Calu3 (cell line): ENCODE results near the gene GRK5. TPM values are rescaled to one million over a fixed set of nuclear protein-coding genes. Genes with fewer than 3 reads are reported as not detected.

Source experiments
- BruUV-seq: library from RNA; stranded (reverse); fragments of 400-500 nt; replicated peaks from 2 replicates; lab custom pipeline; 2021; lab: Mats Ljungman, UMichigan
- CTCF ChIA-PET: fragments of 300-600 bp; sonication (Branson Sonifier 250); formaldehyde crosslinking; loops from one replicate; lab custom pipeline; 2022; ENCODE audit warnings: antibody characterized with exemption; lab: Charles Lee
- DNase-seq: peaks from one replicate; pipeline ENCODE4 v3.0.0; 2022
- H3K27ac Mint-ChIP-seq: one replicate; pipeline ENCODE4 v1.8.0; 2022; ENCODE audit warnings: mixed read lengths; ENCODE audit not compliant: unreplicated experiment
- H3K27me3 Mint-ChIP-seq: one replicate; pipeline ENCODE4 v1.8.0; 2022; ENCODE audit warnings: mixed read lengths; ENCODE audit not compliant: unreplicated experiment
- H3K36me3 Mint-ChIP-seq: one replicate; pipeline ENCODE4 v1.8.0; 2022; ENCODE audit warnings: mild to moderate bottlenecking, moderate library complexity, mixed read lengths; ENCODE audit not compliant: insufficient read depth, unreplicated experiment
- H3K4me1 Mint-ChIP-seq: one replicate; pipeline ENCODE4 v1.8.0; 2022; ENCODE audit warnings: mild to moderate bottlenecking, low read depth, mixed read lengths; ENCODE audit not compliant: unreplicated experiment
- H3K4me3 Mint-ChIP-seq: one replicate; pipeline ENCODE4 v1.8.0; 2022; ENCODE audit warnings: mild to moderate bottlenecking, low read depth, moderate library complexity, mixed read lengths; ENCODE audit not compliant: unreplicated experiment
- H3K9me3 Mint-ChIP-seq: one replicate; pipeline ENCODE4 v1.8.0; 2022; ENCODE audit warnings: low read depth, mixed read lengths; ENCODE audit not compliant: unreplicated experiment
- CTCF ChIP-seq: fragments of 200-600 bp; IDR thresholded peaks from one replicate; pipeline ENCODE4 v1.8.0; 2022; ENCODE audit warnings: antibody characterized with exemption; ENCODE audit not compliant: unreplicated experiment
- intact Hi-C: fragments of 100-400 bp; cut with micrococcal nuclease; formaldehyde crosslinking; loops from one replicate; pipeline ENCODE4 v1.10.0; 2022; ENCODE audit not compliant: unreplicated experiment
- total RNA-seq: library from RNA; stranded (reverse); gene quantifications from 2 replicates; pipeline ENCODE4 v1.2.3, GENCODE V29; 2022

GRK5 gene
- total RNA-seq, 1 experiment from 2014 or later, result 4.4 TPM

- Mint-ChIP-seq H3K9me3 (no peaks in the 10 kb centered on the region), H3K36me3 (no peaks in the 10 kb centered on the region), H3K27me3 (peaks cover 13% of the 10 kb centered on the region), H3K27ac (no peak overlapping the region), H3K4me3 (no peak overlapping the region), H3K4me1 (no peaks in the 10 kb centered on the region)
- intact Hi-C loops, result no loop called here
- CTCF ChIA-PET, result interaction anchor here (0.6 kb wide), 1 partner anchor 128 kb away, joined by 3 read pairs; no protein-coding TSS in a partner anchor
- no peak for TF ChIP-seq CTCF
- no TSS peak for BruUV-seq
- no peak for DNase-seq
Measured at GRCh38 chr10:119302591-119303253, 95.4 kb downstream of the GRK5 start.

GRCh38 chr10:119303886-119304285 lies 96.5 kb downstream of the GRK5 start:
- intact Hi-C loops, result no loop called here
- Mint-ChIP-seq H3K4me3 (no peak overlapping the region), H3K27ac (no peak overlapping the region), H3K4me1 (no peaks in the 10 kb centered on the region), H3K27me3 (peaks cover 13% of the 10 kb centered on the region), H3K9me3 (no peaks in the 10 kb centered on the region), H3K36me3 (no peaks in the 10 kb centered on the region)
- CTCF ChIA-PET, result no interaction called here
- no peak for TF ChIP-seq CTCF
- BruUV-seq, result no TSS peak
- no peak for DNase-seq

- intact Hi-C loops, result no loop called here
- no peak for DNase-seq
- H3K27ac Mint-ChIP-seq, result no peak overlapping the region
- peaks cover 13% of the 10 kb centered on the region for H3K27me3 Mint-ChIP-seq
- no peak overlapping the region for H3K4me3 Mint-ChIP-seq
- TF ChIP-seq CTCF, result no peak
- H3K4me1 Mint-ChIP-seq, result no peaks in the 10 kb centered on the region
- BruUV-seq, result no TSS peak
- no peaks in the 10 kb centered on the region for H3K9me3 Mint-ChIP-seq
- no peaks in the 10 kb centered on the region for H3K36me3 Mint-ChIP-seq
- CTCF ChIA-PET, result interaction anchor here (0.7 kb wide), 1 partner anchor 24 kb away, joined by 4 read pairs; no protein-coding TSS in a partner anchor
Measured at GRCh38 chr10:119304541-119304940, 97.2 kb downstream of the GRK5 start.

GRCh38 chr10:119305860-119306513 lies 98.6 kb downstream of the GRK5 start:
- intact Hi-C loops, result no loop called here
- H3K4me1 Mint-ChIP-seq, result no peaks in the 10 kb centered on the region
- peak; percentile 8 for DNase-seq
- H3K27me3 Mint-ChIP-seq, result peaks cover 13% of the 10 kb centered on the region
- no TSS peak for BruUV-seq
- H3K4me3 Mint-ChIP-seq, result no peak overlapping the region
- no peak for TF ChIP-seq CTCF
- H3K27ac Mint-ChIP-seq, result no peak overlapping the region
- H3K36me3 Mint-ChIP-seq, result no peaks in the 10 kb centered on the region
- CTCF ChIA-PET, result no interaction called here
- H3K9me3 Mint-ChIP-seq, result no peaks in the 10 kb centered on the region
